WTC11 (cell line): Measurements from ENCODE around the gene GNL2. TPM values are rescaled to one million over a fixed set of nuclear protein-coding genes. Genes with fewer than 3 reads are reported as not detected.

Experiments used
- ATAC-seq: fragments of 200-7000 bp; cut with Tn5 transposase; 2 replicates; pipeline ENCODE4 v1.10.0; 2021; ENCODE audit warnings: mild to moderate bottlenecking, moderate library complexity
- CTCF ChIA-PET: fragments of 300-600 bp; sonication (Branson Sonifier 250); formaldehyde crosslinking; loops from one replicate; lab custom pipeline; 2021; ENCODE audit warnings: antibody characterized with exemption; lab: Charles Lee
- POLR2A ChIA-PET: fragments of 350-600 bp; sonication (Branson Sonifier 250); formaldehyde crosslinking; loops from one replicate; lab custom pipeline; 2021; ENCODE audit warnings: antibody characterized with exemption; lab: Charles Lee
- DNase-seq: peaks from one replicate; pipeline ENCODE4 v3.0.0; 2021; ENCODE audit warnings: low spot score
- H3K27ac Mint-ChIP-seq: 2 replicates; pipeline ENCODE4 v1.8.0; 2021; ENCODE audit warnings: mixed read lengths
- H3K27me3 Mint-ChIP-seq: 2 replicates; pipeline ENCODE4 v1.8.0; 2021; ENCODE audit warnings: low read depth, mild to moderate bottlenecking, moderate library complexity, mixed read lengths
- H3K36me3 Mint-ChIP-seq: 2 replicates; pipeline ENCODE4 v1.8.0; 2021; ENCODE audit warnings: mixed read lengths
- H3K4me1 Mint-ChIP-seq: 2 replicates; pipeline ENCODE4 v1.8.0; 2022; ENCODE audit warnings: mixed read lengths
- H3K4me3 Mint-ChIP-seq: 2 replicates; pipeline ENCODE4 v1.8.0; 2021; ENCODE audit warnings: mild to moderate bottlenecking, moderate library complexity, mixed read lengths
- H3K9me3 Mint-ChIP-seq: 2 replicates; pipeline ENCODE4 v1.8.0; 2021; ENCODE audit warnings: mixed read lengths
- CBFB ChIP-seq: sonication (generic); formaldehyde crosslinking; IDR thresholded peaks from 2 replicates; pipeline ENCODE4 v1.8.1; 2022; ENCODE audit warnings: mild to moderate bottlenecking, low read depth, missing genetic modification reagents
- CREB1 ChIP-seq: sonication (generic); formaldehyde crosslinking; IDR thresholded peaks from 2 replicates; pipeline ENCODE4 v1.8.0; 2023; ENCODE audit warnings: mild to moderate bottlenecking, missing genetic modification reagents
- ELF4 ChIP-seq: sonication (generic); formaldehyde crosslinking; IDR thresholded peaks from 2 replicates; pipeline ENCODE4 v1.8.1; 2022; ENCODE audit warnings: low read depth, mild to moderate bottlenecking, moderate library complexity, missing genetic modification reagents
- EMX1 ChIP-seq: fragments of 250-450 bp; sonication (Bioruptor Pico); IDR thresholded peaks from 2 replicates; pipeline ENCODE4 v1.8.0; 2021; ENCODE audit warnings: mild to moderate bottlenecking
- GABPB1 ChIP-seq: sonication (generic); formaldehyde crosslinking; IDR thresholded peaks from 2 replicates; pipeline ENCODE4 v1.8.1; 2023; ENCODE audit warnings: mild to moderate bottlenecking, missing genetic modification reagents
- GTF2I ChIP-seq: fragments of 250-450 bp; sonication (Bioruptor Pico); conservative IDR thresholded peaks from 2 replicates; pipeline ENCODE4 v1.4.0; 2021; ENCODE audit warnings: mild to moderate bottlenecking
- HMGA2 ChIP-seq: fragments of 250-450 bp; sonication (Bioruptor Pico); IDR thresholded peaks from 2 replicates; pipeline ENCODE4 v1.4.0; 2021; ENCODE audit warnings: mild to moderate bottlenecking, moderate library complexity
- HMGXB4 ChIP-seq: sonication (generic); formaldehyde crosslinking; IDR thresholded peaks from 2 replicates; pipeline ENCODE4 v1.8.1; 2023; ENCODE audit warnings: mild to moderate bottlenecking, moderate library complexity, missing genetic modification reagents
- IRF2 ChIP-seq: sonication (generic); formaldehyde crosslinking; IDR thresholded peaks from 2 replicates; pipeline ENCODE4 v1.8.0; 2022; ENCODE audit warnings: low read depth, missing genetic modification reagents, borderline replicate concordance
- NFYB ChIP-seq: sonication (generic); formaldehyde crosslinking; conservative IDR thresholded peaks from 2 replicates; pipeline ENCODE4 v1.8.0; 2022; ENCODE audit warnings: low read depth, missing genetic modification reagents
- NR3C1 ChIP-seq: sonication (generic); formaldehyde crosslinking; conservative IDR thresholded peaks from 2 replicates; pipeline ENCODE4 v1.8.1; 2023; ENCODE audit warnings: low read depth, mild to moderate bottlenecking, missing genetic modification reagents
- OVOL2 ChIP-seq: fragments of 250-450 bp; sonication (Bioruptor Pico); IDR thresholded peaks from 2 replicates; pipeline ENCODE4 v1.9.0; 2021; ENCODE audit warnings: mild to moderate bottlenecking, borderline replicate concordance
- RELA ChIP-seq: sonication (generic); formaldehyde crosslinking; IDR thresholded peaks from 2 replicates; pipeline ENCODE4 v1.8.1; 2022; ENCODE audit warnings: missing genetic modification reagents, mild to moderate bottlenecking, borderline replicate concordance
- RORB ChIP-seq: fragments of 250-450 bp; sonication (Bioruptor Pico); IDR thresholded peaks from 2 replicates; pipeline ENCODE4 v1.9.0; 2021; ENCODE audit warnings: mild to moderate bottlenecking
- SMAD3 ChIP-seq: sonication (generic); formaldehyde crosslinking; IDR thresholded peaks from 2 replicates; pipeline ENCODE4 v1.8.0; 2022; ENCODE audit warnings: missing genetic modification reagents, mild to moderate bottlenecking, borderline replicate concordance
- TP53 ChIP-seq: sonication (generic); formaldehyde crosslinking; IDR thresholded peaks from 2 replicates; pipeline ENCODE4 v1.8.1; 2023; ENCODE audit warnings: mild to moderate bottlenecking, missing genetic modification reagents
- ZNF138 ChIP-seq: sonication (generic); formaldehyde crosslinking; conservative IDR thresholded peaks from 2 replicates; pipeline ENCODE4 v1.8.1; 2022; ENCODE audit warnings: mild to moderate bottlenecking, moderate library complexity, missing genetic modification reagents
- total RNA-seq: library from RNA; stranded (reverse); gene quantifications from 3 replicates; pipeline ENCODE4 v1.2.3, GENCODE V29; 2021
- TF ChIP-seq, protein P1 (sequence below): sonication (generic); formaldehyde crosslinking; IDR thresholded peaks from 2 replicates; pipeline ENCODE4 v1.8.0; 2023; ENCODE audit warnings: missing genetic modification reagents
- TF ChIP-seq, protein P2 (sequence below): sonication (generic); formaldehyde crosslinking; IDR thresholded peaks from 2 replicates; pipeline ENCODE4 v1.8.1; 2023; ENCODE audit warnings: mild to moderate bottlenecking, missing genetic modification reagents, borderline replicate concordance
- TF ChIP-seq, protein P3 (sequence below): sonication (generic); formaldehyde crosslinking; IDR thresholded peaks from 2 replicates; pipeline ENCODE4 v1.8.1; 2022; ENCODE audit warnings: missing genetic modification reagents, borderline replicate concordance
- TF ChIP-seq, protein P4 (sequence below): fragments of 250-450 bp; sonication (Bioruptor Pico); conservative IDR thresholded peaks from 2 replicates; pipeline ENCODE4 v1.9.0; 2021; ENCODE audit warnings: mild to moderate bottlenecking
- TF ChIP-seq, protein P5 (sequence below): sonication (generic); formaldehyde crosslinking; conservative IDR thresholded peaks from 2 replicates; pipeline ENCODE4 v1.8.1; 2022; ENCODE audit warnings: mild to moderate bottlenecking, missing genetic modification reagents

The GNL2 gene
- total RNA-seq, 1 experiment from 2014 or later, result 92.8 TPM

- Mint-ChIP-seq H3K4me3 (peak overlapping the region; percentile 15; the same call in 1 of the 2 replicates), H3K27me3 (peaks cover 4% of the 10 kb centered on the region), H3K27ac (no peak overlapping the region), H3K36me3 (peaks cover 43% of the 10 kb centered on the region), H3K9me3 (no peaks in the 10 kb centered on the region), H3K4me1 (peaks cover 15% of the 10 kb centered on the region)
- ChIA-PET CTCF (interaction anchor here (1.6 kb wide), 1 partner anchor 9 kb away, joined by 4 read pairs; no protein-coding TSS in a partner anchor), POLR2A (no interaction called here)
- DNase-seq, result no peak
- TF ChIP-seq ZNF138 (CRISPR knock-in tag) (no peak), GTF2I (no peak), TP53 (CRISPR knock-in tag) (no peak), ELF4 (CRISPR knock-in tag) (no peak), HMGA2 (CRISPR knock-in tag) (no peak), EMX1 (CRISPR knock-in tag) (no peak), IRF2 (no peak), NFYB (CRISPR knock-in tag) (no peak), HMGXB4 (CRISPR knock-in tag) (no peak), NR3C1 (CRISPR knock-in tag) (no peak), CBFB (CRISPR knock-in tag) (no peak)
- TF ChIP-seq, protein P1, sequence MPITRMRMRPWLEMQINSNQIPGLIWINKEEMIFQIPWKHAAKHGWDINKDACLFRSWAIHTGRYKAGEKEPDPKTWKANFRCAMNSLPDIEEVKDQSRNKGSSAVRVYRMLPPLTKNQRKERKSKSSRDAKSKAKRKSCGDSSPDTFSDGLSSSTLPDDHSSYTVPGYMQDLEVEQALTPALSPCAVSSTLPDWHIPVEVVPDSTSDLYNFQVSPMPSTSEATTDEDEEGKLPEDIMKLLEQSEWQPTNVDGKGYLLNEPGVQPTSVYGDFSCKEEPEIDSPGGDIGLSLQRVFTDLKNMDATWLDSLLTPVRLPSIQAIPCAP (CRISPR knock-in tag), result no peak
- TF ChIP-seq, protein P2, sequence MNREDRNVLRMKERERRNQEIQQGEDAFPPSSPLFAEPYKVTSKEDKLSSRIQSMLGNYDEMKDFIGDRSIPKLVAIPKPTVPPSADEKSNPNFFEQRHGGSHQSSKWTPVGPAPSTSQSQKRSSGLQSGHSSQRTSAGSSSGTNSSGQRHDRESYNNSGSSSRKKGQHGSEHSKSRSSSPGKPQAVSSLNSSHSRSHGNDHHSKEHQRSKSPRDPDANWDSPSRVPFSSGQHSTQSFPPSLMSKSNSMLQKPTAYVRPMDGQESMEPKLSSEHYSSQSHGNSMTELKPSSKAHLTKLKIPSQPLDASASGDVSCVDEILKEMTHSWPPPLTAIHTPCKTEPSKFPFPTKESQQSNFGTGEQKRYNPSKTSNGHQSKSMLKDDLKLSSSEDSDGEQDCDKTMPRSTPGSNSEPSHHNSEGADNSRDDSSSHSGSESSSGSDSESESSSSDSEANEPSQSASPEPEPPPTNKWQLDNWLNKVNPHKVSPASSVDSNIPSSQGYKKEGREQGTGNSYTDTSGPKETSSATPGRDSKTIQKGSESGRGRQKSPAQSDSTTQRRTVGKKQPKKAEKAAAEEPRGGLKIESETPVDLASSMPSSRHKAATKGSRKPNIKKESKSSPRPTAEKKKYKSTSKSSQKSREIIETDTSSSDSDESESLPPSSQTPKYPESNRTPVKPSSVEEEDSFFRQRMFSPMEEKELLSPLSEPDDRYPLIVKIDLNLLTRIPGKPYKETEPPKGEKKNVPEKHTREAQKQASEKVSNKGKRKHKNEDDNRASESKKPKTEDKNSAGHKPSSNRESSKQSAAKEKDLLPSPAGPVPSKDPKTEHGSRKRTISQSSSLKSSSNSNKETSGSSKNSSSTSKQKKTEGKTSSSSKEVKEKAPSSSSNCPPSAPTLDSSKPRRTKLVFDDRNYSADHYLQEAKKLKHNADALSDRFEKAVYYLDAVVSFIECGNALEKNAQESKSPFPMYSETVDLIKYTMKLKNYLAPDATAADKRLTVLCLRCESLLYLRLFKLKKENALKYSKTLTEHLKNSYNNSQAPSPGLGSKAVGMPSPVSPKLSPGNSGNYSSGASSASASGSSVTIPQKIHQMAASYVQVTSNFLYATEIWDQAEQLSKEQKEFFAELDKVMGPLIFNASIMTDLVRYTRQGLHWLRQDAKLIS (CRISPR knock-in tag), result no peak
- TF ChIP-seq, protein P3, sequence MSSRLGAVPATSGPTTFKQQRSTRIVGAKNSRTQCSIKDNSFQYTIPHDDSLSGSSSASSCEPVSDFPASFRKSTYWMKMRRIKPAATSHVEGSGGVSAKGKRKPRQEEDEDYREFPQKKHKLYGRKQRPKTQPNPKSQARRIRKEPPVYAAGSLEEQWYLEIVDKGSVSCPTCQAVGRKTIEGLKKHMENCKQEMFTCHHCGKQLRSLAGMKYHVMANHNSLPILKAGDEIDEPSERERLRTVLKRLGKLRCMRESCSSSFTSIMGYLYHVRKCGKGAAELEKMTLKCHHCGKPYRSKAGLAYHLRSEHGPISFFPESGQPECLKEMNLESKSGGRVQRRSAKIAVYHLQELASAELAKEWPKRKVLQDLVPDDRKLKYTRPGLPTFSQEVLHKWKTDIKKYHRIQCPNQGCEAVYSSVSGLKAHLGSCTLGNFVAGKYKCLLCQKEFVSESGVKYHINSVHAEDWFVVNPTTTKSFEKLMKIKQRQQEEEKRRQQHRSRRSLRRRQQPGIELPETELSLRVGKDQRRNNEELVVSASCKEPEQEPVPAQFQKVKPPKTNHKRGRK (CRISPR knock-in tag), result no peak
- TF ChIP-seq, protein P4, sequence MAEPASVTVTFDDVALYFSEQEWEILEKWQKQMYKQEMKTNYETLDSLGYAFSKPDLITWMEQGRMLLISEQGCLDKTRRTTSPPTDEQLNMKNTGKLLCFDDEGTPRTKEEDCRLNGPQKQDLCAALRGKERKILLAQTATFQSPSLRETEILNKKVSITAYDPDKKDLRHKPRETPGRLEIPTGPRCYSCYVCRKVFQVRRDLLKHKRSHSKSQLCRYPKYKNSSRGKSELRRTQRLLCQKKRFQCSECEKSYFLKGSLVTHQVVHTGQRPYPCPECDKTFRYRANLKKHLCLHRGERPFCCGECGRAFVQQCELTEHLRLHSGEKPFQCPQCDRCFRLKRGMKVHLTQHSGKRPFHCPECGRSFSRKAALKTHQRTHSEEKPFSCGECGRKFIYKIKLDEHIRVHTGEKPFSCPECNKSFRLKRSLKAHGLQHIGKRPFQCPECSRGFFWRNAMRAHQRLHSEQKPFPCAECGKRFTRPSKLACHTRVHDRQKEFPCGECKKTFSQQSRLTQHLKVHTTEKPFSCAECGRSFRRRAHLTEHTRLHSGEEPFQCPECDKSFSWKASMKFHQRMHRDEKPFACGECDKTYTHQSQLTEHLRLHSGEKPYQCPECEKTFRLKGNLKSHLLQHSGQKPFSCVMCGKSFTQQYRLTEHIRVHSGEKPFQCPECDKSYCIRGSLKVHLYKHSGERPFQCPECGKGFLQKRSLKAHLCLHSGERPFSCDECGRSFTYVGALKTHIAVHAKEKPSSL (CRISPR knock-in tag), result no peak
- ATAC-seq, result no peak
These were observed 2.0 kb downstream of the GNL2 start for GRCh38 chr1:37593726-37594125.

DNA sequence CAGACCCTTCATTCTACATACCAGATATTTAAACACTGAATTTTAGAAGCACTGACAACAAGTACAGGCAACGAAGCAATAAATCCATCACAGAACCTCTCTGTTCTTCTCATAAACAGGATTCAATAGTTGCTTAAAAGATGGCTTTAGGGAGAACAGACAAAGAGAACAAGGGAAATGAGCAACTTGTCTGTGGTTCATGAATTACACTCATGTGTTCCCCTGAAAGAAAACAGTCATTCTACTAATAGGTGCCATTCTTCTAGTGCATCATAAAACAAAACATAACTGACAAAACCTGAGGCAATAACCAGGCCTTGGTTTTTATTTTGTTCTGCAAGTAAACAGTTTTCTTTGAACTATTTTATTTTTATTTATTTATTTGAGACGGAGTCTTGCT lies 6.8 kb downstream of the GNL2 start:
- H3K4me3 Mint-ChIP-seq, result no peak overlapping the region
- TF ChIP-seq, protein P2 (CRISPR knock-in tag), result no peak
- TF ChIP-seq OVOL2, result no peak
- TF ChIP-seq RORB (CRISPR knock-in tag), result no peak
- TF ChIP-seq, protein P5, sequence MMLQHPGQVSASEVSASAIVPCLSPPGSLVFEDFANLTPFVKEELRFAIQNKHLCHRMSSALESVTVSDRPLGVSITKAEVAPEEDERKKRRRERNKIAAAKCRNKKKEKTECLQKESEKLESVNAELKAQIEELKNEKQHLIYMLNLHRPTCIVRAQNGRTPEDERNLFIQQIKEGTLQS (CRISPR knock-in tag), result no peak
- no peak for TF ChIP-seq SMAD3 (CRISPR knock-in tag)
- TF ChIP-seq CREB1 (CRISPR knock-in tag), result no peak
- TF ChIP-seq RELA (CRISPR knock-in tag), result no peak
- TF ChIP-seq GABPB1 (CRISPR knock-in tag), result no peak

More for the DNA sequence above, 6.8 kb downstream of the GNL2 start:
- ATAC-seq, result no peak
- CTCF ChIA-PET, result no interaction called here
- POLR2A ChIA-PET, result no interaction called here
- peaks cover 78% of the 10 kb centered on the region for H3K36me3 Mint-ChIP-seq
- DNase-seq, result no peak
- no peaks in the 10 kb centered on the region for H3K27me3 Mint-ChIP-seq
- H3K9me3 Mint-ChIP-seq, result no peaks in the 10 kb centered on the region
- no peak overlapping the region for H3K27ac Mint-ChIP-seq
- no peaks in the 10 kb centered on the region for H3K4me1 Mint-ChIP-seq
